A172 (cell line): ENCODE measurements around the gene BORCS5. TPM values are rescaled to one million over a fixed set of nuclear protein-coding genes. Genes with fewer than 3 reads are reported as not detected.
"Not testable (repeated sequence)": the region's sequence is repeated elsewhere in the genome, so short reads cannot be mapped to it uniquely, and the experiment has no call there.

Source experiments
- DNase-seq: peaks from one replicate; pipeline ENCODE4 v3.0.0-alpha.2; 2015; ENCODE audit warnings: low spot score
- total RNA-seq: library from RNA; depleted of rRNA; stranded (reverse); fragments of >200 nt; shearing (Covaris generic); gene quantifications from 2 replicates; pipeline ENCODE4 v1.2.3, GENCODE V29; 2014

The BORCS5 gene
- total RNA-seq, 1 experiment from 2014 or later = 12.2 TPM

GRCh38 chr12:12392413-12392812, 35.5 kb downstream of the BORCS5 start:
- DNase-seq = no peak

- DNase-seq = no peak
Measured at GRCh38 chr12:12393171-12393570, 36.3 kb downstream of the BORCS5 start.

GRCh38 chr12:12396694-12397093, 39.8 kb downstream of the BORCS5 start:
- no peak for DNase-seq

GRCh38 chr12:12397184-12397583, 40.3 kb downstream of the BORCS5 start:
- DNase-seq = no peak

GRCh38 chr12:12398026-12398859, 41.4 kb downstream of the BORCS5 start:
- peak; percentile 58 for DNase-seq

- no peak for DNase-seq
Measured at GRCh38 chr12:12399161-12399560, 42.3 kb downstream of the BORCS5 start.

- no peak for DNase-seq
Measured at GRCh38 chr12:12399776-12400305, 43.0 kb downstream of the BORCS5 start.

GRCh38 chr12:12400793-12401192, 43.9 kb downstream of the BORCS5 start:
- DNase-seq = no peak

- DNase-seq = no peak
Measured at GRCh38 chr12:12403264-12404248, 46.7 kb downstream of the BORCS5 start.

- no peak for DNase-seq
Measured at GRCh38 chr12:12404297-12404696, 47.4 kb downstream of the BORCS5 start.

- no peak for DNase-seq
Measured at GRCh38 chr12:12405882-12406281, 49.0 kb downstream of the BORCS5 start.

- DNase-seq = no peak
Measured at GRCh38 chr12:12406762-12407161, 49.9 kb downstream of the BORCS5 start.

- no peak for DNase-seq
Measured at GRCh38 chr12:12408265-12408690, 51.4 kb downstream of the BORCS5 start.

GRCh38 chr12:12409337-12409736, 52.5 kb downstream of the BORCS5 start:
- DNase-seq = not testable (repeated sequence)

- DNase-seq = no peak
Measured at GRCh38 chr12:12415886-12416285, 59.0 kb downstream of the BORCS5 start.

GRCh38 chr12:12419165-12419564, 62.3 kb downstream of the BORCS5 start:
- DNase-seq = not testable (repeated sequence)

- DNase-seq = no peak
Measured at GRCh38 chr12:12423367-12423766, 66.5 kb downstream of the BORCS5 start.

GRCh38 chr12:12425001-12425400, 68.1 kb downstream of the BORCS5 start:
- no peak for DNase-seq

- DNase-seq = no peak
Measured at GRCh38 chr12:12425616-12426015, 68.7 kb downstream of the BORCS5 start.

GRCh38 chr12:12427568-12427967, 70.7 kb downstream of the BORCS5 start:
- no peak for DNase-seq

- no peak for DNase-seq
Measured at GRCh38 chr12:12428047-12428446, 71.2 kb downstream of the BORCS5 start.

GRCh38 chr12:12428961-12429657, 72.2 kb downstream of the BORCS5 start:
- DNase-seq = peak; percentile 28
